DND-41 (cell line): ENCODE data around the gene OR52A1.

Source experiments
- CTCF ChIP-seq: IDR thresholded peaks from 2 replicates; pipeline ENCODE4 v1.5.1; 2012; ENCODE audit warnings: borderline replicate concordance, low read length, moderate library complexity, mild to moderate bottlenecking; ENCODE audit not compliant: poor library complexity, severe bottlenecking; ENCODE audit errors: extremely low read depth
- EZH2 ChIP-seq: IDR thresholded peaks from 3 replicates; pipeline ENCODE4 v1.6.1; 2012; ENCODE audit warnings: borderline replicate concordance, low read depth, mild to moderate bottlenecking, moderate library complexity, low read length, inconsistent platforms; ENCODE audit not compliant: severe bottlenecking

GRCh38 chr11:5096011-5096410 is 58.5 kb downstream of the OR52A1 start:
- TF ChIP-seq CTCF (no peak), EZH2 (no peak)
